Pancreas (tissue), 10 donors: ENCODE measurements around the gene LIMS1. TPM values are rescaled to one million over a fixed set of nuclear protein-coding genes. Genes with fewer than 3 reads are reported as not detected.
"Not testable (repeated sequence)": the region's sequence is repeated elsewhere in the genome, so short reads cannot be mapped to it uniquely, and the experiment has no call there.

ENCODE experiments used
- ATAC-seq, 4 donors: fragments of 200-7000 bp; cut with Tn5 transposase; one replicate each; pipeline versions ENCODE4 v1.8.0 to v1.9.1; 2020; ENCODE audit warnings: mild to moderate bottlenecking in 4 of 4, moderate library complexity in 4 of 4
- DNase-seq, 6 donors: peaks; one replicate each; pipeline ENCODE4 v3.0.0-alpha.2; 2020
- FAIRE-seq: peaks from 2 replicates; lab custom pipeline; 2012; peaks lifted over from hg19 to GRCh38; lab: Jason Lieb, UNC
- H3K27ac ChIP-seq, 4 donors: fragments of 200-600 bp; sonication (generic); 1 replicate in 3 of 4; 2 replicates in 1 of 4; pipeline versions ENCODE4 v1.5.0 to v1.8.0; 2020
- H3K27me3 ChIP-seq, 4 donors: fragments of 200-600 bp; one replicate each; pipeline ENCODE4 v1.8.0; 2021
- H3K36me3 ChIP-seq, 3 donors: fragments of 200-600 bp; sonication (generic) in 1 of 3; one replicate each; pipeline versions ENCODE4 v1.5.0 to v1.8.0; 2020 to 2021
- H3K4me1 ChIP-seq, 3 donors: fragments of 200-600 bp; one replicate each; pipeline ENCODE4 v1.8.0; 2021
- H3K4me3 ChIP-seq, 4 donors: fragments of 200-600 bp; sonication (generic) in 2 of 4; one replicate each; pipeline versions ENCODE4 v1.5.0 to v1.8.0; 2020 to 2021
- H3K9me3 ChIP-seq, 4 donors: fragments of 200-600 bp; one replicate each; pipeline ENCODE4 v1.8.0; 2021
- WGBS, 2 donors: extraction: QIAGEN DNeasy Blood & Tissue Kit; methylation state at CpG; one replicate each; pipeline ENCODE4 v1.1.7; 2013; 5-methylcytosine and 5-hydroxymethylcytosine counted together
- intact Hi-C, 3 donors: fragments of 100-400 bp; cut with DNase I; formaldehyde crosslinking; loops; one replicate each; pipeline versions ENCODE4 v1.11.1 to v1.14.2; 2022
- polyA plus RNA-seq, 2 donors: library from polyadenylated mRNA; stranded (reverse); fragments of 200-250 nt; gene quantifications; one replicate each; pipeline ENCODE4 v1.2.3, GENCODE V29; 2013
- total RNA-seq, 6 donors: library from RNA; stranded (reverse); fragmentation: NEBNext Ultra II Directional in 4 of 6; extraction: Animal tissue kit (Norgen Biotek cat#: 25700) in 4 of 6; gene quantifications; one replicate each; pipeline versions ENCODE4 v1.2.1 to v1.2.4, GENCODE V29; 2021 to 2023
- TF ChIP-seq, protein P1 (sequence below), 4 donors: fragments of 200-600 bp; sonication (generic) in 3 of 4; IDR thresholded peaks; one replicate each; pipeline versions ENCODE4 v1.5.0 to v1.8.0; 2021; ENCODE audit warnings: antibody characterized with exemption in 4 of 4
- donor health status: healthy with polysubstance abuse.
- donor health status: DM: no; HTN: no; CAD: no; lungs with moderate emphysema.
- donor health status: DM: no; HTN: no; CAD: no.
- donor health status: control.
- donor health status: control.
- donor health status: Bipolar disorder and iron deficiency.
- donor health status: DM: yes; HTN: yes; CAD: no.
- donor health status: DM: no; HTN: no; CAD: no.
- donor health status: DM: no; HTN: no; CAD: no.
- donor health status: DM: yes; HTN: yes; CAD: no.

Gene LIMS1
- total and polyA plus RNA-seq, 8 donors = 7.9 to 45.7 (median 17.4) TPM

GRCh38 chr2:108593547-108594098 is 59.4 kb downstream of the LIMS1 start:
- DNase-seq (no peak), ATAC-seq (peak in 2 of 4 donors; percentile 9 to 36), FAIRE-seq (no peak)
- peak overlapping the region in 2 of 4 donors; percentile 63 to 66 for H3K27ac ChIP-seq
- H3K4me3 ChIP-seq = no peak overlapping the region
- no peaks in the 10 kb centered on the region for H3K27me3 ChIP-seq
- intact Hi-C loops = no loop called here
- H3K9me3 ChIP-seq = no peaks in the 10 kb centered on the region
- peaks cover 12 to 35% (median 16%) of the 10 kb centered on the region in 3 donors for H3K4me1 ChIP-seq
- TF ChIP-seq, protein P1, sequence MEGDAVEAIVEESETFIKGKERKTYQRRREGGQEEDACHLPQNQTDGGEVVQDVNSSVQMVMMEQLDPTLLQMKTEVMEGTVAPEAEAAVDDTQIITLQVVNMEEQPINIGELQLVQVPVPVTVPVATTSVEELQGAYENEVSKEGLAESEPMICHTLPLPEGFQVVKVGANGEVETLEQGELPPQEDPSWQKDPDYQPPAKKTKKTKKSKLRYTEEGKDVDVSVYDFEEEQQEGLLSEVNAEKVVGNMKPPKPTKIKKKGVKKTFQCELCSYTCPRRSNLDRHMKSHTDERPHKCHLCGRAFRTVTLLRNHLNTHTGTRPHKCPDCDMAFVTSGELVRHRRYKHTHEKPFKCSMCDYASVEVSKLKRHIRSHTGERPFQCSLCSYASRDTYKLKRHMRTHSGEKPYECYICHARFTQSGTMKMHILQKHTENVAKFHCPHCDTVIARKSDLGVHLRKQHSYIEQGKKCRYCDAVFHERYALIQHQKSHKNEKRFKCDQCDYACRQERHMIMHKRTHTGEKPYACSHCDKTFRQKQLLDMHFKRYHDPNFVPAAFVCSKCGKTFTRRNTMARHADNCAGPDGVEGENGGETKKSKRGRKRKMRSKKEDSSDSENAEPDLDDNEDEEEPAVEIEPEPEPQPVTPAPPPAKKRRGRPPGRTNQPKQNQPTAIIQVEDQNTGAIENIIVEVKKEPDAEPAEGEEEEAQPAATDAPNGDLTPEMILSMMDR (IDR thresholded peaks at IDR 0.05) = no peak
- no peaks in the 10 kb centered on the region for H3K36me3 ChIP-seq

- peak in 3 of 4 donors; percentile 52 to 76 (median 67) for ATAC-seq
- WGBS, 2 donors = 53 to 61% methylated on average over 7 of the region's 7 CpGs
- H3K4me1 ChIP-seq = peaks cover 5 to 28% (median 8%) of the 10 kb centered on the region in 3 donors
- no peak overlapping the region for H3K4me3 ChIP-seq
- TF ChIP-seq, protein P1 (IDR thresholded peaks at IDR 0.05) = no peak
- no peaks in the 10 kb centered on the region for H3K9me3 ChIP-seq
- no peak for FAIRE-seq
- no peaks in the 10 kb centered on the region for H3K27me3 ChIP-seq
- H3K27ac ChIP-seq = peak overlapping the region in 2 of 4 donors; percentile 63 to 66
- H3K36me3 ChIP-seq = no peaks in the 10 kb centered on the region
- intact Hi-C loops = no loop called here
- DNase-seq = no peak
Measured at GRCh38 chr2:108594132-108594981, 60.1 kb downstream of the LIMS1 start.

- H3K4me3 ChIP-seq = no peak overlapping the region
- FAIRE-seq = no peak
- peak in 3 of 4 donors; percentile 15 to 20 (median 15) for ATAC-seq
- H3K9me3 ChIP-seq = no peaks in the 10 kb centered on the region
- 59 to 74% methylated on average over 4 of the region's 4 CpGs for WGBS, 2 donors
- no peaks in the 10 kb centered on the region for H3K36me3 ChIP-seq
- H3K27me3 ChIP-seq = no peaks in the 10 kb centered on the region
- H3K4me1 ChIP-seq = peaks cover 4 to 23% (median 4%) of the 10 kb centered on the region in 3 donors
- H3K27ac ChIP-seq = peak overlapping the region in 2 of 4 donors; percentile 63 to 66
- no peak for DNase-seq
- intact Hi-C loops = no loop called here
- TF ChIP-seq, protein P1 (IDR thresholded peaks at IDR 0.05) = no peak
Measured at GRCh38 chr2:108594982-108595464, 60.8 kb downstream of the LIMS1 start.

GRCh38 chr2:108595771-108596170 is 61.5 kb downstream of the LIMS1 start:
- H3K9me3 ChIP-seq, intact Hi-C loops, DNase-seq, ATAC-seq, FAIRE-seq, H3K36me3 ChIP-seq, H3K27me3 ChIP-seq, H3K4me3 ChIP-seq: not testable (repeated sequence)
- Histone ChIP-seq H3K27ac (peak overlapping the region in 1 of 4 donors; percentile 63), H3K4me1 (peaks cover 0 to 15% (median 4%) of the 10 kb centered on the region in 3 donors)
- WGBS, 2 donors = 41 to 44% methylated on average over 3 to 4 of the region's 4 CpGs

- H3K4me3 ChIP-seq, DNase-seq, H3K27ac ChIP-seq, FAIRE-seq, intact Hi-C loops, H3K9me3 ChIP-seq, H3K27me3 ChIP-seq, H3K36me3 ChIP-seq: not testable (repeated sequence)
- H3K4me1 ChIP-seq = peaks cover 0 to 15% (median 4%) of the 10 kb centered on the region in 3 donors
- peak; percentile 69 to 80 (median 72) for ATAC-seq
- WGBS, 2 donors = 54 to 63% methylated on average over 7 of the region's 7 CpGs
Measured at GRCh38 chr2:108597105-108597744, 63.0 kb downstream of the LIMS1 start.

GRCh38 chr2:108601199-108601598 is 66.9 kb downstream of the LIMS1 start:
- WGBS, 2 donors = 73 to 78% methylated on average over 10 of the region's 10 CpGs
- DNase-seq, H3K27me3 ChIP-seq, H3K4me1 ChIP-seq, intact Hi-C loops, H3K36me3 ChIP-seq, H3K9me3 ChIP-seq, FAIRE-seq, H3K4me3 ChIP-seq: not testable (repeated sequence)
- ATAC-seq = peak in 1 of 4 donors; percentile 26
- peak overlapping the region in 1 of 4 donors; percentile 1 for H3K27ac ChIP-seq
